Measurements from ENCODE around the gene OBP2B.

The OBP2B gene

GRCh38 chr9:133167769-133168168, 41.3 kb downstream of the OBP2B start:
- in situ Hi-C loops (cut with HindIII; ENCODE audit: low sequenced_read_pairs): no loop called here
- no peak for TF ChIP-seq CTCF (IDR thresholded peaks at IDR 0.05; ENCODE audit: low read depth, low read length)
- no peak overlapping the region for H3K4me3 ChIP-seq (ENCODE audit: low read depth, low read length)
- no peak for DNase-seq (ENCODE audit: low read depth, low spot score)

- no peak overlapping the region for H3K4me3 ChIP-seq (ENCODE audit: low read depth, low read length)
- in situ Hi-C loops (cut with HindIII; ENCODE audit: low sequenced_read_pairs): no loop called here
Observed at GRCh38 chr9:133167096-133167730, 41.8 kb downstream of the OBP2B start.

GRCh38 chr9:133166392-133166791, 42.7 kb downstream of the OBP2B start:
- DNase-seq (ENCODE audit: low read depth, low spot score): no peak
- no peak for TF ChIP-seq CTCF (IDR thresholded peaks at IDR 0.05; ENCODE audit: low read depth, low read length)
- in situ Hi-C loops (cut with HindIII; ENCODE audit: low sequenced_read_pairs): no loop called here
- no peak overlapping the region for H3K4me3 ChIP-seq (ENCODE audit: low read depth, low read length)

More at GRCh38 chr9:133167096-133167730, 41.8 kb downstream of the OBP2B start:
- TF ChIP-seq CTCF (IDR thresholded peaks at IDR 0.05; ENCODE audit: low read depth, low read length): no peak
- no peak for DNase-seq (ENCODE audit: low read depth, low spot score)

- no peak overlapping the region for H3K4me3 ChIP-seq (ENCODE audit: low read depth, low read length)
- in situ Hi-C loops (cut with HindIII; ENCODE audit: low sequenced_read_pairs): no loop called here
- DNase-seq (ENCODE audit: low read depth, low spot score): no peak
- TF ChIP-seq CTCF (IDR thresholded peaks at IDR 0.05; ENCODE audit: low read depth, low read length): no peak
Observed at GRCh38 chr9:133165452-133165730, 43.7 kb downstream of the OBP2B start.

GRCh38 chr9:133164191-133164590, 44.9 kb downstream of the OBP2B start:
- peak overlapping the region; percentile 49 for H3K4me3 ChIP-seq (ENCODE audit: low read depth, low read length)
- in situ Hi-C loops (cut with HindIII; ENCODE audit: low sequenced_read_pairs): no loop called here
- TF ChIP-seq CTCF (IDR thresholded peaks at IDR 0.05; ENCODE audit: low read depth, low read length): no peak
- DNase-seq (ENCODE audit: low read depth, low spot score): no peak

- H3K4me3 ChIP-seq (ENCODE audit: low read depth, low read length): peak within 1 kb of the TSS; percentile 49
- peak; percentile 11 for DNase-seq (ENCODE audit: low read depth, low spot score)
- in situ Hi-C loops (cut with HindIII; ENCODE audit: low sequenced_read_pairs): no loop called here
- no peak for TF ChIP-seq CTCF (IDR thresholded peaks at IDR 0.05; ENCODE audit: low read depth, low read length)
Observed at GRCh38 chr9:133163504-133164172, 45.4 kb downstream of the OBP2B start, which contains the start of gene GBGT1. TSS of gene GBGT1 (minus strand) at chr9:133163914. CDS start at chr9:133162412, 1,502 bp downstream.

All from astrocyte of the spinal cord (primary cell).